ENCODE measurements around the gene DPM2.

Gene DPM2

GRCh38 chr9:127898433-127899127 is 39.1 kb downstream of the DPM2 start:
- TF ChIP-seq POLR2AphosphoS5 (IDR thresholded peaks at IDR 0.05; ENCODE audit: low read depth, low read length) = no peak
- DNase-seq (ENCODE audit: insufficient read length) (no peak), FAIRE-seq (no peak)

- FAIRE-seq (no peak), DNase-seq (ENCODE audit: insufficient read length) (no peak)
- no peak for TF ChIP-seq POLR2AphosphoS5 (IDR thresholded peaks at IDR 0.05; ENCODE audit: low read depth, low read length)
- no peak for TF ChIP-seq TAF1 (IDR thresholded peaks at IDR 0.05; ENCODE audit: borderline replicate concordance, low read depth, low read length)
- TF ChIP-seq POLR2A (IDR thresholded peaks at IDR 0.05; ENCODE audit: low read depth, low read length) = no peak
Observed at GRCh38 chr9:127897193-127897692, 40.4 kb downstream of the DPM2 start.

GRCh38 chr9:127896395-127897192 is 41.1 kb downstream of the DPM2 start:
- DNase-seq (ENCODE audit: insufficient read length) (no peak), FAIRE-seq (no peak)
- TF ChIP-seq TAF1 (IDR thresholded peaks at IDR 0.05; ENCODE audit: borderline replicate concordance, low read depth, low read length) (no peak), POLR2AphosphoS5 (IDR thresholded peaks at IDR 0.05; ENCODE audit: low read depth, low read length) (no peak), POLR2A (IDR thresholded peaks at IDR 0.05; ENCODE audit: low read depth, low read length) (no peak)

- FAIRE-seq = no peak
- no peak for TF ChIP-seq TAF1 (IDR thresholded peaks at IDR 0.05; ENCODE audit: borderline replicate concordance, low read depth, low read length)
- TF ChIP-seq POLR2AphosphoS5 (IDR thresholded peaks at IDR 0.05; ENCODE audit: low read depth, low read length) = no peak
- no peak for TF ChIP-seq POLR2A (IDR thresholded peaks at IDR 0.05; ENCODE audit: low read depth, low read length)
- DNase-seq (ENCODE audit: insufficient read length) = no peak
Observed at GRCh38 chr9:127895811-127896210, 41.8 kb downstream of the DPM2 start.

- FAIRE-seq (no peak), DNase-seq (ENCODE audit: insufficient read length) (no peak)
- TF ChIP-seq POLR2A (IDR thresholded peaks at IDR 0.05; ENCODE audit: low read depth, low read length) (no peak), POLR2AphosphoS5 (IDR thresholded peaks at IDR 0.05; ENCODE audit: low read depth, low read length) (no peak), TAF1 (IDR thresholded peaks at IDR 0.05; ENCODE audit: borderline replicate concordance, low read depth, low read length) (no peak)
Observed at GRCh38 chr9:127893392-127893791, 44.3 kb downstream of the DPM2 start.

GRCh38 chr9:127892831-127893230 is 44.8 kb downstream of the DPM2 start:
- FAIRE-seq = no peak
- TF ChIP-seq TAF1 (IDR thresholded peaks at IDR 0.05; ENCODE audit: borderline replicate concordance, low read depth, low read length) (no peak), POLR2A (IDR thresholded peaks at IDR 0.05; ENCODE audit: low read depth, low read length) (no peak), POLR2AphosphoS5 (IDR thresholded peaks at IDR 0.05; ENCODE audit: low read depth, low read length) (no peak)

GRCh38 chr9:127890053-127890452 is 47.6 kb downstream of the DPM2 start:
- TF ChIP-seq POLR2AphosphoS5 (IDR thresholded peaks at IDR 0.05; ENCODE audit: low read depth, low read length) (no peak), TAF1 (IDR thresholded peaks at IDR 0.05; ENCODE audit: borderline replicate concordance, low read depth, low read length) (no peak), POLR2A (IDR thresholded peaks at IDR 0.05; ENCODE audit: low read depth, low read length) (no peak)
- DNase-seq (ENCODE audit: insufficient read length) (no peak), FAIRE-seq (no peak)

More at GRCh38 chr9:127892831-127893230, 44.8 kb downstream of the DPM2 start:
- DNase-seq (ENCODE audit: insufficient read length) = no peak

GRCh38 chr9:127887792-127888191 is 49.9 kb downstream of the DPM2 start:
- TF ChIP-seq POLR2A (IDR thresholded peaks at IDR 0.05; ENCODE audit: low read depth, low read length) = no peak
- TF ChIP-seq TAF1 (IDR thresholded peaks at IDR 0.05; ENCODE audit: borderline replicate concordance, low read depth, low read length) = no peak
- no peak for TF ChIP-seq POLR2AphosphoS5 (IDR thresholded peaks at IDR 0.05; ENCODE audit: low read depth, low read length)
- FAIRE-seq = no peak
- DNase-seq (ENCODE audit: insufficient read length) = no peak

- FAIRE-seq (no peak), DNase-seq (ENCODE audit: insufficient read length) (no peak)
- TF ChIP-seq TAF1 (IDR thresholded peaks at IDR 0.05; ENCODE audit: borderline replicate concordance, low read depth, low read length) = no peak
- TF ChIP-seq POLR2AphosphoS5 (IDR thresholded peaks at IDR 0.05; ENCODE audit: low read depth, low read length) = no peak
- TF ChIP-seq POLR2A (IDR thresholded peaks at IDR 0.05; ENCODE audit: low read depth, low read length) = no peak
Observed at GRCh38 chr9:127886401-127886972, 51.2 kb downstream of the DPM2 start.

- DNase-seq (ENCODE audit: insufficient read length) (no peak), FAIRE-seq (no peak)
- no peak; the same call in 1 of the 2 replicates for TF ChIP-seq POLR2A (IDR thresholded peaks at IDR 0.05; ENCODE audit: low read depth, low read length)
- no peak for TF ChIP-seq TAF1 (IDR thresholded peaks at IDR 0.05; ENCODE audit: borderline replicate concordance, low read depth, low read length)
- TF ChIP-seq POLR2AphosphoS5 (IDR thresholded peaks at IDR 0.05; ENCODE audit: low read depth, low read length) = no peak
Observed at GRCh38 chr9:127885508-127886281, 52.0 kb downstream of the DPM2 start.
